ENCODE data around the gene CHTF18. TPM values are rescaled to one million over a fixed set of nuclear protein-coding genes. Genes with fewer than 3 reads are reported as not detected.

CHTF18 gene
- total RNA-seq, 2 experiments from 2014 or later: 125 to 146 TPM

DNA sequence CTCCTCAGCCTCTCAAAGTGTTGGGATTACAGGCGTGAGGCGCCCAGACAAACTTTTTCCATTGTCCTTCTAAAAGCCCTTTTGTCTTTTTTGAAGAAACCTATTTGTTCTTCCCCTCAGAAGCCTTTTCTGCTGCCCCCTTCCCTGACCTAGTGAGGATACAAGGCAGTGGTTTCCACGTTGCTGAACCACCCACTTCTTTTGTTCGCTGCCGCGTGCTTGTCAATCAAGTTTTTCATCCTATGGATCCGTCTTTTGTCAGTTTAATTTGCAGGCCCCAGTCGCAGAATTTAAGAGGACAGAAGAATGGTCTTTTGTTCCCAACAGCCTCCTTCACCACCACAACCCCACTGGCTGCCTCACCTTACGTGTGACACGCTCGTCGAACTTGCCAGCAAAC lies 32.3 kb downstream of the CHTF18 start:
- no peak for DNase-seq (ENCODE audit: low spot score)
- Histone ChIP-seq H3K27ac (ENCODE audit: low read depth, low read length, poor library complexity, severe bottlenecking) (no peak overlapping the region), H3K36me3 (ENCODE audit: insufficient read depth, low read length) (no peaks in the 10 kb centered on the region), H3K4me2 (ENCODE audit: low read length) (no peak overlapping the region), H2AFZ (ENCODE audit: low read length) (no peak overlapping the region), H3K79me2 (ENCODE audit: insufficient read depth, low read depth, low read length) (no peaks in the 10 kb centered on the region), H3K9me3 (ENCODE audit: low read length) (no peaks in the 10 kb centered on the region), H4K20me1 (ENCODE audit: insufficient read depth, low read length) (no peaks in the 10 kb centered on the region), H3K4me1 (ENCODE audit: insufficient read depth, low read length, poor library complexity, severe bottlenecking) (no peaks in the 10 kb centered on the region), H3K4me3 (ENCODE audit: low read depth, low read length, poor library complexity, severe bottlenecking) (no peak overlapping the region), H3K9me2 (ENCODE audit: insufficient read depth, low read length) (no peaks in the 10 kb centered on the region)
- TF ChIP-seq EZH2phosphoT487 (IDR thresholded peaks at IDR 0.05; ENCODE audit: borderline replicate concordance, low read depth, low read length) (no peak), CTCF (conservative IDR thresholded peaks at IDR 0.05; ENCODE audit: low read length) (no peak)
- intact Hi-C loops (cut with micrococcal nuclease; ENCODE audit: unreplicated experiment): no loop called here
- ChIA-PET POLR2A (no interaction called here), CTCF (ENCODE audit: unreplicated experiment) (no interaction called here)
- no TSS peak for BruUV-seq (replicated peaks)

- H2AFZ ChIP-seq (ENCODE audit: low read length): no peak overlapping the region
- TF ChIP-seq CTCF (conservative IDR thresholded peaks at IDR 0.05; ENCODE audit: low read length): no peak
- TF ChIP-seq EZH2phosphoT487 (IDR thresholded peaks at IDR 0.05; ENCODE audit: borderline replicate concordance, low read depth, low read length): no peak
- H3K27ac ChIP-seq (ENCODE audit: low read depth, low read length, poor library complexity, severe bottlenecking): no peak overlapping the region
- no peaks in the 10 kb centered on the region for H3K9me3 ChIP-seq (ENCODE audit: low read length)
- CTCF ChIA-PET (ENCODE audit: unreplicated experiment): interaction anchor here (0.6 kb wide), 1 partner anchor 284 kb away, joined by 4 read pairs; no protein-coding TSS in a partner anchor
- no peak overlapping the region for H3K4me2 ChIP-seq (ENCODE audit: low read length)
- no peaks in the 10 kb centered on the region for H3K36me3 ChIP-seq (ENCODE audit: insufficient read depth, low read length)
- no peaks in the 10 kb centered on the region for H3K79me2 ChIP-seq (ENCODE audit: insufficient read depth, low read depth, low read length)
- POLR2A ChIA-PET: no interaction called here
- intact Hi-C loops (cut with micrococcal nuclease; ENCODE audit: unreplicated experiment): no loop called here
- no peak overlapping the region for H3K4me3 ChIP-seq (ENCODE audit: low read depth, low read length, poor library complexity, severe bottlenecking)
- H4K20me1 ChIP-seq (ENCODE audit: insufficient read depth, low read length): no peaks in the 10 kb centered on the region
- no peaks in the 10 kb centered on the region for H3K4me1 ChIP-seq (ENCODE audit: insufficient read depth, low read length, poor library complexity, severe bottlenecking)
- no peaks in the 10 kb centered on the region for H3K9me2 ChIP-seq (ENCODE audit: insufficient read depth, low read length)
- DNase-seq (ENCODE audit: low spot score): no peak
- BruUV-seq (replicated peaks): no TSS peak
These were observed 33.3 kb downstream of the CHTF18 start for GRCh38 chr16:821751-822150.

- Histone ChIP-seq H2AFZ (ENCODE audit: low read length) (no peak overlapping the region), H3K4me3 (ENCODE audit: low read depth, low read length, poor library complexity, severe bottlenecking) (no peak overlapping the region), H3K9me3 (ENCODE audit: low read length) (no peaks in the 10 kb centered on the region), H3K9me2 (ENCODE audit: insufficient read depth, low read length) (no peaks in the 10 kb centered on the region), H3K79me2 (ENCODE audit: insufficient read depth, low read depth, low read length) (no peaks in the 10 kb centered on the region), H4K20me1 (ENCODE audit: insufficient read depth, low read length) (no peaks in the 10 kb centered on the region), H3K36me3 (ENCODE audit: insufficient read depth, low read length) (no peaks in the 10 kb centered on the region), H3K4me1 (ENCODE audit: insufficient read depth, low read length, poor library complexity, severe bottlenecking) (no peaks in the 10 kb centered on the region), H3K27ac (ENCODE audit: low read depth, low read length, poor library complexity, severe bottlenecking) (no peak overlapping the region), H3K4me2 (ENCODE audit: low read length) (no peak overlapping the region)
- ChIA-PET CTCF (ENCODE audit: unreplicated experiment) (interaction anchor here (0.6 kb wide), 1 partner anchor 284 kb away, joined by 4 read pairs; no protein-coding TSS in a partner anchor), POLR2A (no interaction called here)
- intact Hi-C loops (cut with micrococcal nuclease; ENCODE audit: unreplicated experiment): no loop called here
- TF ChIP-seq CTCF (conservative IDR thresholded peaks at IDR 0.05; ENCODE audit: low read length): no peak
- no TSS peak for BruUV-seq (replicated peaks)
- DNase-seq (ENCODE audit: low spot score): no peak
These were observed 33.9 kb downstream of the CHTF18 start for GRCh38 chr16:822174-822908.

Data from OCI-LY7 (cell line).